Activated CD4-positive, alpha-beta T cell treated with anti-CD3 and anti-CD28 coated beads, Interleukin-2, amount 50 U/mL, for 48 hours (primary cell): ENCODE data around the gene NPPC.

Experiments used
- DNase-seq, 2 experiments: peaks; one replicate each; pipeline ENCODE4 v3.0.0-alpha.2; 2020

Gene NPPC

DNA sequence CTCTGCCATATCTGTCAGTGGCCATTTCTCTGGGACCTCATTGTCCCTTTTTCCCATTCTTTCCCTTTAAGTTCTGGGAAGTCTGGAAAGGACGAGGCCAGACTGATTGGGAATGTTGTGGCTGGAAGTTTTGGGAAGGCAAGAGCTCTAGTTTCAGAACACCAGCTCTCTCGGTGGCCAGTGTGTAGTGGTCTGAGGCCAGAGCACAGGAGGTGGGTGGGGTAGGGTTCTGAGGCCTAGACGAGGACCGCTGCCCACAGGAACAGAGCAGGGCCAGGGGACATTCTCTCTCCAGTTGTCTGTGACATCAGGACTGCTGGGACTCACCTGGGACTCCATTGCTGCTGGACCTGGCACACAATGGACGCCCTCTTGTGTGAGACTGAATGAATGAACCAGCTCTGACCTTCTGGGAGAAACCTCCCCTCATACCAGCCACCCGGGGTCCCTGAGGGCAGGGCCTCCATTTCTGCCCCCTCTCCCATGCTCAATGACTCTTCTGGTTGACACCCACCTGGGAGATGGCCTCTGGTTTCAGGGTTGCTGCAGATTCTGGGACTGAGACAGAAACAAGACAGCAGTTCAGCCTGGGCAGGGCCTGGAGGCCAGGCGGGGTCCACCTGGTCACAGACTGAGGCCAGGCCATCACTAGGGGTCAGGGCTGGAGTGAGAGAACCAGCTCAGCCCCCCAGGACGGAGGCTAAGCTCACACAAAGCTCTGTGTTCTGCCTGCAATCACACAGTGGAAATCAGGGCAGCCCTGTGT, 8.4 kb upstream of the NPPC start:
- no peak for DNase-seq

DNA sequence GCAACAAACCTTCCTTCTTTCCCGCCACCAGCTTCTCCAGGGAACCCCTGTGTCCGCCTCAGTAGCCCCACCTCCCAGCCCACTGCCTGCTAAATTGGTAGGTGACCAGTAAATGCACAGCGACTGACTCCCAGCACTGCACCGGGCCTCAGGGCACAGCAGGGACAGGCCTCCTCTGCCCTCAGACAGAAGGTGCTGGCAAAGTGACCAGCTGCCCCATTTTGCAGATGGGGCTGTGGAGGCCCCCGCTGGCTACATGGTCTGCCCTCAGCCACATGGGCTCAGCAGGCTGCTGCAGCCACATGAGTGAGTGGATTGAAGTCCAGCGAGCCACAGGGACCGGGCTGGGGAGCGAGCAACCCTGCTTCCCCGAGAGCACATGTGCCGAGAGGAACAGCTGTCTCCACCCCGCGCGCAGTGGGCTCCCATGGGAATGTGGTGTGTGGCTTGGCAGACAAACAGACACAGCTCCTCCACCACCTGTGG, 7.8 kb upstream of the NPPC start:
- DNase-seq = no peak

GRCh38 chr2:231932985-231933915, 7.1 kb upstream of the NPPC start:
- DNase-seq = no peak

- DNase-seq = no peak
Observed at GRCh38 chr2:231932711-231932970, 6.4 kb upstream of the NPPC start.

GRCh38 chr2:231931481-231931915, 5.3 kb upstream of the NPPC start:
- no peak for DNase-seq

DNA sequence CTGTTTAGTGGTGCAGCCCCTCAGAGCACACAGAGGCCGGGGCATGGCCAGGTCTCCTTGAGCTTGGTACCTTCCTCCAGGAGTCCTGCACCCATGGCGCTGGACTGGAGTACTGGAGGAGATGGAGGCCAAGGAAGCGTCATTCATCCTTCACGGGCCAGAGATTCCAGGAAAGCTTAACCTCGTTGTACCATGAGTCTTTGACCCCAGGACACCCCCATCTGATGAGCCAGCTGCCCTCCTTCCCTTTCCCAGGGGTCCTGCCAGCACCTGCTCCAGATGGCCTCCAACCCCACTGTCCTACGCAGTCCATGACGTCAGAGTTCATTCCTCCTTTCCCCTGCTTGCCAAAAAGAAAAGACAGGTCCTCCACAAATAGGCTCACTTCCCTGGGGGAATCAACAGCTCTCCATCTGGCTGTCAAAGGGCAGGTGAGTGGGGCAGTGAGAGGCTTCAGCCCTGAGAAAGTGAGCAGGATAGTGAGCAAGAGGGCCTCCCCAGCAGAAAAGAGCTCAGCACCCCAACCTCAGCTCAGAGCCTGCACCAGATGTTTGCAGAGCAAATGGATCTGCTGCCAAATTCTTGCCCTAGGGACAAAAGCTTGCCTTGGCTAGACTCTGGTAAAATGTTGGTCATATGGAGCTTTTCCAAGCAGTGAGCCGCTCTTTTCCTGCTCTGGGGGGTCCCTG, 4.5 kb upstream of the NPPC start:
- no peak for DNase-seq

- peak; percentile 37 to 48 for DNase-seq
Observed at GRCh38 chr2:231929961-231930592, 3.9 kb upstream of the NPPC start.

GRCh38 chr2:231928901-231929725, 2.9 kb upstream of the NPPC start:
- DNase-seq = no peak

- peak in 1 of 2 experiments; percentile 2 for DNase-seq
Observed at GRCh38 chr2:231928481-231928880, 2.3 kb upstream of the NPPC start.

DNA sequence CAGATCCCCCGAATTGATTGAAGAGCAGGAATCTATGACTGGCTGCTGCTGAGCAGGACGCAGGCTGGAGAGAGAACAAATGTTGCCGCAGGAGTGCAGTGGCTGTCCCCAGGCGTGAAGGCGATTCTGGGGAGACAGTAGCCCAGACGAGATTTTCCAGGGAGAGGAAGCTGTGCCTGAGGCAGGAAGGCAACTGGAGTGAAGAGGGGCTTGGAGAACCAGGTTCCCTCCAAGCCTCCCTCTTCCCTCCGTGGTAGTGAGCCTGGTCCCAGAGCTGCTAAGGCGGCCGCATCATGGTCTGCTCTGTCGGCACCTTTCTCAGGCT, 1.3 kb upstream of the NPPC start:
- peak in 1 of 2 experiments; percentile 0 for DNase-seq

- DNase-seq = peak; percentile 31 to 49
Observed at GRCh38 chr2:231926761-231927565, 767 bp upstream of the NPPC start.

- DNase-seq = peak; percentile 80 to 83
Observed at GRCh38 chr2:231925303-231926179, 655 bp downstream of the NPPC start.

DNA sequence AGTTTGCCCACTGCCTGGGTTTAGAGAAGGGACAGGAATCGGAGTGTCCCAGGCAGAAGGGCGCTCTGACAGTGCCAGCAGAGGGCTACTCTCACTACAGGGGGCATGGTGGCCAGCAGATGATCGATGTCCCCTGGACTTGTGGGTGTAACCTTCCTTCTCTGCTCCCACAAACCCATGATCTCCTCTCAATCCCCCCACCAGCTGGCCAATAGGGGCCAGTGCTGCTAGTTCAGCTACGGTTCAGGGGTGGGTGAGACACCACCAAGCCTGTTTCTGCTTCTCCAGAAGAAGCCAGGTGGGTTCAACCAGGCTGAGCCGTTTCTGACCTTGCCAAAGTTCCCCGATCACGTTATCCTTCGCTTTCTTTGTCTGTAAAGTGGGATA, 1.3 kb downstream of the NPPC start:
- DNase-seq = no peak

- no peak for DNase-seq
Observed at GRCh38 chr2:231923951-231924888, 2.0 kb downstream of the NPPC start.

- no peak for DNase-seq
Observed at GRCh38 chr2:231923010-231923344, 3.2 kb downstream of the NPPC start.

DNA sequence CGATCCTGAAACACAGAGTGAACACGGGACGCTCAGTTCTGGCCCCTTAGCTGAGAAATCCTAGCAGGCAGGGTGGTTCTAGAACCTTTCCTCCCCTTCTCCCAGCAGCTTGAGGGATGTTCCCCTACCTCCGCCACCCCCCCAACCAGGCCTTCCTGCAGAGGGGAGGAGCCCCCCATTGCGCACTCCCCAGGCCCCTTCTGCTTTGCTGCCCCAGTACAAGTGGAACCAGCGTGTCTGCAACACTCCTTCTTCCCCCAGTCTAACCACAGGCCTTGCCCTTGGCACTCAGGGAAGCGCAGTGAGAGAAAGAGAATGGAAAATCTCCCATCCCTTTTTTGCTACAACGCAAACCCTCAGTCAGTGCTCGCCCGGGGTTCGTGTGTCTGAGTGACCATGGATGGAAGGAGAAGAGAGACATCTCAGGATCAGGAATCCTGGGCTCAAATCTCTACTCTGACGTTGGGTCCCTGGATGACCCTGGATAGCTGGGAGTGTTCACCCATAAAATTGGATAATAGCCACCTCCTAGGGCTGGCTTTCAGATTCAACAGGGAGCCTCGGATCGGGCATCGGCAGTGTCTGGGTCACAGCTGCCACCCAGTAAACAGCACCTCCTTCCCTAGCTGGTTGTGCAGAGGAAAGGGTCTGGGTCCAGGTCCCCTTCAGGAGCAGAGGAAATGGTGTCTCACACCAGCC, 3.7 kb downstream of the NPPC start:
- DNase-seq = no peak

DNA sequence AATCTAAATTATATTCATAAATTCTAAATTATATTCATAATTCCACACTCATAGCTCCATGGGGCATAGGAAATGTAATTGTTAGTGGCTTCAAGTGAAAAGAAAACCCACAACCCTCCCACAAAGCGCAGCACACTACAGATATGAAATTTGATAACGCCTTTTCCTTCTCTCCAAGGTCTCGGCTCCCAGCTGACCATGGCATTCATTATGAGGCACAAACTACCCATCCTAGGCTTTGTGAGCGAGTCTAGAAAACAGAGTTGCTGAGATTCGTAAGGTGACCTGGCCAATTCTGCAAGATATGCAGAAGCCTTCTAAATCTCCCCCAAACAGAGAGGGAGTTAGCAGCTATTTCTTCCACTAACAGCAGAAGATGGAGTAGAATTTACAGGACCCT, 5.4 kb downstream of the NPPC start:
- DNase-seq = no peak

GRCh38 chr2:231920366-231920765, 5.8 kb downstream of the NPPC start:
- DNase-seq = no peak
